ENCODE data around the gene GTPBP3. TPM values are rescaled to one million over a fixed set of nuclear protein-coding genes. Genes with fewer than 3 reads are reported as not detected.
A peak's percentile ranks its signal among the peaks of the same experiment; 100 is the strongest.

The GTPBP3 gene
- total RNA-seq, 2 donors from 2014 or later = 20.7 to 72.5 TPM

- H3K9me3 ChIP-seq = no peaks in the 10 kb centered on the region
- H3K27ac ChIP-seq = no peak overlapping the region
- DNase-seq (ENCODE audit: low spot score) (no peak), ATAC-seq (ENCODE audit: insufficient number of reproducible peaks, low FRiP score, low read depth) (no peak)
- peaks cover 9% of the 10 kb centered on the region for H3K36me3 ChIP-seq
- TF ChIP-seq CTCF (IDR thresholded peaks at IDR 0.05) = no peak
- H3K4me3 ChIP-seq = no peak overlapping the region
- H3K4me1 ChIP-seq (ENCODE audit: control insufficient read depth in 1 of 2, low read depth in 2 of 2) = peaks cover 17 to 37% of the 10 kb centered on the region in 2 donors
- no peaks in the 10 kb centered on the region for H3K27me3 ChIP-seq (replicated peaks; ENCODE audit: insufficient read depth)
These were observed 10.2 kb upstream of the GTPBP3 start for GRCh38 chr19:17327068-17327653.

- Histone ChIP-seq H3K36me3 (peaks cover 4% of the 10 kb centered on the region), H3K4me1 (ENCODE audit: control insufficient read depth in 1 of 2, low read depth in 2 of 2) (peaks cover 12 to 30% of the 10 kb centered on the region in 2 donors), H3K27ac (no peak overlapping the region), H3K9me3 (no peaks in the 10 kb centered on the region), H3K27me3 (replicated peaks; ENCODE audit: insufficient read depth) (no peaks in the 10 kb centered on the region), H3K4me3 (peak overlapping the region; percentile 58)
- ATAC-seq (ENCODE audit: insufficient number of reproducible peaks, low FRiP score, low read depth) (no peak), DNase-seq (ENCODE audit: low spot score) (no peak)
- no peak for TF ChIP-seq CTCF (IDR thresholded peaks at IDR 0.05)
These were observed 9.5 kb upstream of the GTPBP3 start for GRCh38 chr19:17327654-17328516.

GRCh38 chr19:17328517-17329365, 8.6 kb upstream of the GTPBP3 start:
- H3K27ac ChIP-seq = no peak overlapping the region
- no peaks in the 10 kb centered on the region for H3K9me3 ChIP-seq
- ATAC-seq (ENCODE audit: insufficient number of reproducible peaks, low FRiP score, low read depth) (no peak), DNase-seq (ENCODE audit: low spot score) (no peak)
- peaks cover 9 to 31% of the 10 kb centered on the region in 2 donors for H3K4me1 ChIP-seq (ENCODE audit: control insufficient read depth in 1 of 2, low read depth in 2 of 2)
- H3K36me3 ChIP-seq = peaks cover 4% of the 10 kb centered on the region
- peak overlapping the region; percentile 58 for H3K4me3 ChIP-seq
- TF ChIP-seq CTCF (IDR thresholded peaks at IDR 0.05) = no peak
- no peaks in the 10 kb centered on the region for H3K27me3 ChIP-seq (replicated peaks; ENCODE audit: insufficient read depth)

- Histone ChIP-seq H3K36me3 (peaks cover 4% of the 10 kb centered on the region), H3K9me3 (no peaks in the 10 kb centered on the region), H3K27ac (no peak overlapping the region), H3K27me3 (replicated peaks; ENCODE audit: insufficient read depth) (no peaks in the 10 kb centered on the region), H3K4me3 (peak overlapping the region; percentile 58), H3K4me1 (ENCODE audit: control insufficient read depth in 1 of 2, low read depth in 2 of 2) (peaks cover 13 to 37% of the 10 kb centered on the region in 2 donors)
- ATAC-seq (ENCODE audit: insufficient number of reproducible peaks, low FRiP score, low read depth) (no peak), DNase-seq (ENCODE audit: low spot score) (no peak)
- no peak for TF ChIP-seq CTCF (IDR thresholded peaks at IDR 0.05)
These were observed 7.7 kb upstream of the GTPBP3 start for GRCh38 chr19:17329366-17330261.

Measured in thoracic aorta (tissue), 2 donors.